ENCODE measurements around the gene ZNF728. TPM values are rescaled to one million over a fixed set of nuclear protein-coding genes. Genes with fewer than 3 reads are reported as not detected.

The ZNF728 gene
- total RNA-seq (2016; rRNA removed; fragmentation: Illumina TruSeq; extraction: Trizol), result not detected in 2 replicates
- not detected in 2 replicates for total RNA-seq (2016; cell fraction: cytosol; rRNA removed; fragmentation: Illumina TruSeq; extraction: Trizol; ENCODE audit: low read depth)
- total RNA-seq (2016; cell fraction: insoluble cytoplasmic fraction; rRNA removed; fragmentation: Illumina TruSeq; extraction: Trizol), result not detected in 2 replicates
- not detected in 2 replicates for total RNA-seq (2016; cell fraction: membrane; rRNA removed; fragmentation: Illumina TruSeq; extraction: Trizol)
- total RNA-seq (2016; cell fraction: nucleus; rRNA removed; fragmentation: Illumina TruSeq; extraction: Trizol), result not detected in 2 replicates
- not detected in 2 replicates for polyA plus RNA-seq (2011; rRNA removed)
- polyA plus RNA-seq (2011; cell fraction: cytosol; rRNA removed), result not detected in 2 replicates
- polyA plus RNA-seq (2011; cell fraction: nucleus; rRNA removed), result not detected in 2 replicates
- not detected in 2 replicates for polyA plus RNA-seq (2012)
- polyA plus RNA-seq (2016; cell fraction: cytosol; fragmentation: Illumina TruSeq; extraction: Trizol; ENCODE audit: low read depth), result not detected in 2 replicates
- not detected in 2 replicates for polyA plus RNA-seq (2016; cell fraction: insoluble cytoplasmic fraction; fragmentation: Illumina TruSeq; extraction: Trizol; ENCODE audit: low read depth)
- not detected in 2 replicates for polyA plus RNA-seq (2016; cell fraction: membrane; fragmentation: Illumina TruSeq; extraction: Trizol; ENCODE audit: low read depth)
- not detected in 2 replicates for polyA plus RNA-seq (2016; cell fraction: nucleus; fragmentation: Illumina TruSeq; extraction: Trizol; ENCODE audit: insufficient read depth, low read depth)
- not detected in 2 replicates for polyA minus RNA-seq (2011; rRNA and poly(A)+ RNA removed; ENCODE audit: low replicate concordance)
- polyA minus RNA-seq (2011; cell fraction: cytosol; rRNA and poly(A)+ RNA removed), result not detected in 2 replicates
- polyA minus RNA-seq (2011; cell fraction: nucleus; rRNA and poly(A)+ RNA removed), result not detected in 2 replicates
- Bru-seq, nascent RNA, result percentile 2 among the genes with signal in this experiment
- BruChase-seq, experiment 1, labeled RNA remaining after a 6-hour chase, result not detected
- not detected for BruChase-seq, experiment 2, labeled RNA remaining after a 2-hour chase
- long read RNA-seq, experiment 1, result 0 reads
- long read RNA-seq, experiment 2, result 0 reads

DNA sequence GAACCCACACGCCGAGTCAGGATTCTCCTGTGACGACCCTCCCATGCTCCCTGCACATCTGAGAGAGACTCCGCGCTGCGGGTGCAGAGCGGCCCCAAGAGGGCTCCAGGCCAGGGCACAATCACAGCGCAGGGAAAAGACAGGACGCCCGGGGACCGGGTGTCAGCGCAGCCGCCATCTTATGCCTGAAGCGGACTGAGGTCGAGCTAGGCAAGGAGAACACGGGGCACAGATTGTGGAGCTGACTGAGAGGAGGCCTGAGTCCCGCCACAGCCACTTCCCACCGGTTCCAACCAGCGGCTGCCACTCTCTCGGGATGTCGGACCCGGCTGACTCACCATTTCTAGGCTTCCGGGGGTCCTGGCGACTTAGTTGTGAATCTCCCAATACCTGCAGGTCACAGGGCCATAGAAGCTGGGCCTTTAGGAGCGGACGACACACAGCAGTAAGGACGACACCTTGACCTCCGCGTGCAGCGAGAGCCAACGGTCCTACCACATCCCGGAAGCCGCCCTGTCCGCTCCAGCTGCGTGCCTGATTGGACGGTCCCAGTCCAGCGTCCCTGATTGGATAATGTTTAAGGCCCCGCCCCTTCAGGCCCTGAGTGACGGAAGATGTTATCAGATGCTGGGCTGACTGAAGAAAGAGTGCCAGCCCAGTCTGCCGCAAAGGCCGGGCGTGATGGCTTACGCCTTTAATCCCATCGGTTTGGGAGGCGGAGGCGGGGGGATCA, at the start of gene ZNF728:
Gene ZNF728 (minus strand): TSS at position 487 of the 733 bp plus-strand sequence. CDS start 146 bp downstream, at position 341.
- no peaks in the 10 kb centered on the region for H3K27me3 ChIP-seq (ENCODE audit: control insufficient read depth in 1 of 2, insufficient read depth in 2 of 2, low read length in 2 of 2)
- TF ChIP-seq KLF6 (CRISPR knock-in tag; IDR thresholded peaks at IDR 0.05), result no peak
- TF ChIP-seq, protein P1, sequence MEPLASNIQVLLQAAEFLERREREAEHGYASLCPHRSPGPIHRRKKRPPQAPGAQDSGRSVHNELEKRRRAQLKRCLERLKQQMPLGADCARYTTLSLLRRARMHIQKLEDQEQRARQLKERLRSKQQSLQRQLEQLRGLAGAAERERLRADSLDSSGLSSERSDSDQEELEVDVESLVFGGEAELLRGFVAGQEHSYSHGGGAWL (CRISPR knock-in tag; IDR thresholded peaks at IDR 0.05), result no peak
- FAIRE-seq, result no peak
- CTCF ChIA-PET (ENCODE audit: low intra/inter-chr PET ratio, low total read pairs), result no interaction called here
- no peak for DNase-seq (ENCODE audit: low spot score)
- WGBS (ENCODE audit: low lambda C conversion rate), result 73% methylated on average over 20 of the region's 46 CpGs
- no peak within 1 kb of the TSS for H3K27ac ChIP-seq (ENCODE audit: extremely low read length, insufficient read depth, low read length)
- no peak within 1 kb of the TSS for H3K4me3 ChIP-seq (replicated peaks in 1 of 3; ENCODE audit: insufficient read depth in 1 of 3, low read depth in 2 of 3, low read length in 3 of 3)
- H3K36me3 ChIP-seq (replicated peaks in 1 of 2; ENCODE audit: control insufficient read depth in 1 of 2, insufficient read depth in 2 of 2, low read length in 2 of 2), result no peaks in the 10 kb centered on the region
- POLR2A ChIA-PET, result no interaction called here
- H3K9ac ChIP-seq (ENCODE audit: insufficient read depth, low read depth, low read length), result no peak within 1 kb of the TSS
- no peaks in the 10 kb centered on the region for H3K79me2 ChIP-seq (ENCODE audit: insufficient read depth, low read length)
- no peak within 1 kb of the TSS for H2AFZ ChIP-seq (ENCODE audit: low read length)
- ATAC-seq, result no peak
- in situ Hi-C loops (cut with HindIII; ENCODE audit: extremely low pct_ligation_motif_present, low pct_unique_long_range_greater_than_20kb), result no loop called here
- H4K20me1 ChIP-seq (ENCODE audit: insufficient read depth, low read length), result no peaks in the 10 kb centered on the region
- peaks cover 74% of the 10 kb centered on the region for H3K9me3 ChIP-seq (ENCODE audit: low read length)
- H3K4me1 ChIP-seq (ENCODE audit: insufficient read depth, low read length), result no peaks in the 10 kb centered on the region
- H3K4me2 ChIP-seq (ENCODE audit: low read depth, low read length), result no peak within 1 kb of the TSS
- intact Hi-C loops (cut with micrococcal nuclease; ENCODE audit: unreplicated experiment), result no loop called here
- no TSS peak for BruUV-seq (replicated peaks)

DNA sequence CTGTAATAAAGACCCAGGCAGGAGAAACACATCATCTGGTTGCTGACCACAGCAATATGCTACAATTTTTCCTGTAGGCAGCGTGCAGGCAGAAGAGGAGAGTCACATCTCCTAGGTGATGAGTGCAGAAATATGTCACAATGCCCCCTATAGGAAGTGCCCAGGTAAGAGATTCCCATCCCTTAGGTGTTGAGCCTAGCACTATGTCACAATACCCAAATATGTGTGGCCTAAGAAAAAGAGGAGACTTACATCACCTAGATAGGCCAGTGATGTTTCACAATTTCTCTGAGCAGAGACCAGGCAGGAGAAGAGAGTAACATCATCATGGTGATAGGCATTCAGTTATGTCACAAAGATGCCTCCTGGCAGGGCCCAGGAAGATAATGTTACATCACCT, 49.4 kb upstream of the ZNF728 start:
- POLR2A ChIA-PET, result no interaction called here
- DNase-seq (ENCODE audit: low spot score), result no peak
- no TSS peak for BruUV-seq (replicated peaks)
- in situ Hi-C loops (cut with HindIII; ENCODE audit: extremely low pct_ligation_motif_present, low pct_unique_long_range_greater_than_20kb) (no loop called here), intact Hi-C loops (cut with micrococcal nuclease; ENCODE audit: unreplicated experiment) (no loop called here)
- no peaks in the 10 kb centered on the region for H4K20me1 ChIP-seq (ENCODE audit: insufficient read depth, low read length)
- no peaks in the 10 kb centered on the region for H3K27me3 ChIP-seq (ENCODE audit: control insufficient read depth in 1 of 2, insufficient read depth in 2 of 2, low read length in 2 of 2)
- no peak overlapping the region for H3K27ac ChIP-seq (ENCODE audit: extremely low read length, insufficient read depth, low read length)
- H3K79me2 ChIP-seq (ENCODE audit: insufficient read depth, low read length), result no peaks in the 10 kb centered on the region
- no peak for ATAC-seq
- no peak overlapping the region for H2AFZ ChIP-seq (ENCODE audit: low read length)
- no peaks in the 10 kb centered on the region for H3K4me1 ChIP-seq (ENCODE audit: insufficient read depth, low read length)
- H3K4me3 ChIP-seq (replicated peaks in 1 of 3; ENCODE audit: insufficient read depth in 1 of 3, low read depth in 2 of 3, low read length in 3 of 3), result no peak overlapping the region
- CTCF ChIA-PET (ENCODE audit: low intra/inter-chr PET ratio, low total read pairs), result no interaction called here
- H3K9me3 ChIP-seq (ENCODE audit: low read length), result peaks cover 96% of the 10 kb centered on the region
- no peak overlapping the region for H3K9ac ChIP-seq (ENCODE audit: insufficient read depth, low read depth, low read length)
- no peak overlapping the region for H3K4me2 ChIP-seq (ENCODE audit: low read depth, low read length)
- H3K36me3 ChIP-seq (replicated peaks in 1 of 2; ENCODE audit: control insufficient read depth in 1 of 2, insufficient read depth in 2 of 2, low read length in 2 of 2), result no peaks in the 10 kb centered on the region
- 0% methylated on average over 1 of the region's 1 CpG for WGBS (ENCODE audit: low lambda C conversion rate)
- TF ChIP-seq MAFG (CRISPR knock-in tag; IDR thresholded peaks at IDR 0.05) (no peak), REPIN1 (CRISPR knock-in tag; IDR thresholded peaks at IDR 0.05; ENCODE audit: borderline replicate concordance, low read depth) (no peak), CEBPB (IDR thresholded peaks at IDR 0.05; ENCODE audit: borderline replicate concordance, low read depth, low read length) (peak; percentile 35), ZNF143 (CRISPR knock-in tag; IDR thresholded peaks at IDR 0.05) (no peak), ZNF496 (CRISPR knock-in tag; IDR thresholded peaks at IDR 0.05; ENCODE audit: insufficient replicate concordance) (no peak)
- TF ChIP-seq, protein P2, sequence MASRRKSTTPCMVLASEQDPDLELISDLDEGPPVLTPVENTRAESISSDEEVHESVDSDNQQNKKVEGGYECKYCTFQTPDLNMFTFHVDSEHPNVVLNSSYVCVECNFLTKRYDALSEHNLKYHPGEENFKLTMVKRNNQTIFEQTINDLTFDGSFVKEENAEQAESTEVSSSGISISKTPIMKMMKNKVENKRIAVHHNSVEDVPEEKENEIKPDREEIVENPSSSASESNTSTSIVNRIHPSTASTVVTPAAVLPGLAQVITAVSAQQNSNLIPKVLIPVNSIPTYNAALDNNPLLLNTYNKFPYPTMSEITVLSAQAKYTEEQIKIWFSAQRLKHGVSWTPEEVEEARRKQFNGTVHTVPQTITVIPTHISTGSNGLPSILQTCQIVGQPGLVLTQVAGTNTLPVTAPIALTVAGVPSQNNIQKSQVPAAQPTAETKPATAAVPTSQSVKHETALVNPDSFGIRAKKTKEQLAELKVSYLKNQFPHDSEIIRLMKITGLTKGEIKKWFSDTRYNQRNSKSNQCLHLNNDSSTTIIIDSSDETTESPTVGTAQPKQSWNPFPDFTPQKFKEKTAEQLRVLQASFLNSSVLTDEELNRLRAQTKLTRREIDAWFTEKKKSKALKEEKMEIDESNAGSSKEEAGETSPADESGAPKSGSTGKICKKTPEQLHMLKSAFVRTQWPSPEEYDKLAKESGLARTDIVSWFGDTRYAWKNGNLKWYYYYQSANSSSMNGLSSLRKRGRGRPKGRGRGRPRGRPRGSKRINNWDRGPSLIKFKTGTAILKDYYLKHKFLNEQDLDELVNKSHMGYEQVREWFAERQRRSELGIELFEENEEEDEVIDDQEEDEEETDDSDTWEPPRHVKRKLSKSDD (CRISPR knock-in tag; IDR thresholded peaks at IDR 0.05; ENCODE audit: low read depth), result no peak
- no peak for FAIRE-seq
